Stimulated activated CD8-positive, alpha-beta memory T cell treated with anti-CD3 and anti-CD28 coated beads, Interleukin-12 subunit alpha, Interleukin-12 subunit beta, amount 100 ng/mL, for 4 hours (primary cell): Measurements from ENCODE around the gene NLK.
"Not testable (repeated sequence)": the region's sequence is repeated elsewhere in the genome, so short reads cannot be mapped to it uniquely, and the experiment has no call there.

Source experiments
- DNase-seq: peaks from one replicate; pipeline ENCODE4 v3.0.0-alpha.2; 2020; ENCODE audit warnings: low read depth

Gene NLK

GRCh38 chr17:28042657-28042720, at the start of gene NLK:
NLK (plus strand) TSS chr17:28042677; CDS start chr17:28042874, 197 bp downstream.
- DNase-seq: no peak

GRCh38 chr17:27993161-27993695, 49.2 kb upstream of the NLK start:
- DNase-seq: no peak

DNA sequence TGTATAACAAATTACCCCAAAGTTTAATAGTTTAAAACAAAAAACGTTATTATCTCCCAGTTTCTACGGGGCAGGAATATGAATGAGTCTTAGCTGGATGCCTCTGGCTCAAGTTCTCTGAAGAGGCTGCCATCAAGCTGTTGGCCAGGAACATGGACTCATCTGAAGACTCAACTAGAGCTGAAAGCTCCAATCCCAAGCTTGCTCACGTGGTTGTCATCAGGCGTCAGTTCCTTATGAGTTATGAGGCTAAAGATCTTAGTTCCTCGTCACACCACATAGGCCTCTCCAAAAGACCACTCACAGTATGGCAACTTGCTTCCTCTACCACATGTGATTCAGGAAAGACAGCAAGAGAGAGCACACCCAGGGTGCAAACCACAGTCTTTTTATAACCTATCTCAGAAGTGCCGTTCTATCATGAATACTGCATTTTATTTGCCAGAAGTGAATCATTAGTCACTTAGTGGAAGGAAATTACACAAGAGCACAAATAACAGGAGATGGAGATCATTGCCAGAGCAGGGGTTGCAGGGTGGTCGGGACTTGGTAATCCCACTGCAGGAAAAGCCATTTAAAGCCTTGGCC, 48.7 kb upstream of the NLK start:
- DNase-seq: no peak

DNA sequence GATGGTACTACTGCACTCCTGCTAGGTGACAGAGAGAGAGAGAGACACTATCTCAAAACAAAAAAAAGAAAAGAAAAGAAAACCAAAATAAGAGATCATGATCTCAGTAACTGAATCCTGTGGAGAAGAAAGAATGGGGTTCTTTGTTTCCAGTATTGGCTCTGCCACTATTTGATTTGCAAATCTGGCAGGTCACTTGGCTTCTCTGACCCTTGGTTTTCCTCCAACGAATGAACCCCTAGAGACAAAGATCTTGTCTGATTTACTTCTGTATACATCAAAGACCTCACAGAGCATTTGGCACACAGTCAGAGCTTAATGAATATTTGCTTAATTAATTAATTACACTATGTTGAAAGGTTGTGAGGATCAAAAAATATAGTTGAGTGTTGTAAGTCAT, 47.9 kb upstream of the NLK start:
- no peak for DNase-seq

GRCh38 chr17:27995554-27995953, 46.9 kb upstream of the NLK start:
- no peak for DNase-seq

GRCh38 chr17:27996202-27997043, 46.1 kb upstream of the NLK start:
- DNase-seq: no peak

DNA sequence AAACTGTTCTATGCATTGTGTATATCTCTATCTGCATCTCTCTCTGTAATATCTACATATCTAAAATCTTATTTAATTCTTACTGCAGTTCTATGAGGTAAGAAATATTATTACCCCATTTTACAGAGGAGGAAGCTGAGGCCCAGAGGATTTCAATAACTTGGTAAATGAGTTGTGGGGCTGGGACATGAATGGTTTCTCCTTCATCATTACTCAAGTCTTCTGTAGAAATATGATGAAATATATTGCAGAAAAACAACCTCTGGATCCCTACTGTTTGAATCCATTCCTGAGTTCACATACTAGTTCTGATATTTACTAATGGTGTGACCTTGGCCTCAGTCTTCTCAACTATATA, 45.5 kb upstream of the NLK start:
- no peak for DNase-seq

DNA sequence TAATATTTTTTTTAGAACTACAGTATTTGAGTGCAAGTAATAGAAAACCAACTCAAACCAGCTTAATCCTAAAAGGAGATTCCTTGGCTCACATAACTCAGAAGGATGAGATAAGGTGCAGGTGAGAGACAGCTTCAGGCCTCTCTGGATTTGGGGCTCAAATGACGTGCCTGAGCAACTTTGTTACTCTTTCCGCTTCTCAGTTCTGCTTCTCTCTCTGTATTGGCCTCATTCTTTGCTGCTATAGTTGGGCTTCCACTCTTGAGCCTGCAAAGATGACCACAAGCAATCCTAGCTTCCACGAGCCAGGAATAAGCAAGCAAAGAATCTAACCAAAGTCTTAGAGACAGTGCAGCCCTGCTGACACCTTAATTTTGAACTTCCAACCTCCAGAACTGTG, 45.0 kb upstream of the NLK start:
- no peak for DNase-seq

GRCh38 chr17:28001149-28001548, 41.3 kb upstream of the NLK start:
- no peak for DNase-seq

DNA sequence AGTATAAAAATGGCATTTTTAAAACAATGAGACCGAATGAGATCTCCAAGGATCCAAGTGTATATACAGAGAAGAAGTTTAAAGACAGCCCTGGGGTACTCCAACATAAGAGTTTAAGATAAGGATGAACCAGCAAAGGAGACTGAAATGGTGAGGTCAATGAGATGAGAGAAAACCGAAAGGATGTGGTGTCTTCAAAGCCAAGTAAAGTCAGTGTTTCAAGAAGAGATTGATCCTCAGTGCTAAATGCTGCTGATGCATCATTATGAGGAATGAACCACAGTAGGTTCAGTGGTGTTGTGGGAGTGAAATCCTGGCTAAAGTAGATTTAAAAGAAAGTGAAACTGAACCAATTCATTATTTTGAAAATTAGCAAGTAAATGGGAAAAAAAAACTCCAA, 38.1 kb upstream of the NLK start:
- no peak for DNase-seq

DNA sequence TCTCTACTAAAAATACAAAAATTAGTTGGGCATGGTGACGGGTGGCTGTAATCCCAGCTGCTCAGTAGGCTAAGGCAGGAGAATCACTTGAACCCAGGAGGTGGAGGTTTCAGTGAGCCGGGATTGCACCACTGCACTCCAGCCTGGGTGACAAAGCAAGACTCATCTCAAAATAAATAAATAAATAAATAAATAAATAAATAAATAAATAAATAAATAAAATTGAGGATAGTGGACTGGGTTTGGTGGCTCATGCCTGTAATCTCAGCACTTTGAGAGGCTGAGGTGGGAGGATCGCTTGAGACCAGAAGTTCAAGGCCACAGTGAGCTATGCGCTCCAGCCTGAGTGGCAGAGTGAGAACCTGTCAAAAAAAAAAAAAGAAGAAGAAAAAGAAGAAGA, 34.6 kb upstream of the NLK start:
- not testable (repeated sequence) for DNase-seq

GRCh38 chr17:28008513-28008912, 34.0 kb upstream of the NLK start:
- DNase-seq: no peak

- DNase-seq: no peak
These were observed 32.1 kb upstream of the NLK start for GRCh38 chr17:28010406-28010805.

DNA sequence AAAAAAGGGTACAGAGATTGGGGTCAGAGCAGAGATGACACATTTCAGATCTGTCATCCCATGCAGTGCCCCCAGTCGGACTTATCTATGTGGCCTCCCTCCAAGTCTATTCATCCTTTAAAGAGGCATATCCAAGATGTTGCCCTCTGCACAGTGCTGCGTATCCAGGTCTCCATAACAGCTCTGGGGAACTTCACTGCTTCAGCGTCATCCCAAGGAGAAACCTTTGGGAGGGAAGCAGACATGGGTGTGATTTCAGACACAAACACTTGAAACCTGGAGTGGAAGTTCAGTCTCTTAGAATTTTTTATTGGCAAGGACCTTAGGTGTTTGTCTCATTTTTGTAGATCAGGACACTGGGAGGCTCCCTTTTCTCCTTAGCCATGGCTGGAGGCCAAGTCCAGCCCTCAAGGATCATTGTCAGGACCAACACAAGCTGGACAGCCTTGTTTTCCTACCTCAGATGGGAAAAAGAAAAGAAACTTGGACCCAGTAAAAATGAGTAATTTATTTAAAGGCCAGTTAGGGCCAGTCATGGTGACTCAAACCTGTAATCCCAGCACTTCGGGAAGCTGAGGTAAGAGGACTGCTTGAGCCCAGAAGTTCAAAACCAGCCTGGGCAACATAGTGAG, 23.9 kb upstream of the NLK start:
- DNase-seq: no peak

GRCh38 chr17:28020515-28020914, 22.0 kb upstream of the NLK start:
- DNase-seq: no peak

- DNase-seq: no peak
These were observed 13.4 kb upstream of the NLK start for GRCh38 chr17:28029044-28029443.

DNA sequence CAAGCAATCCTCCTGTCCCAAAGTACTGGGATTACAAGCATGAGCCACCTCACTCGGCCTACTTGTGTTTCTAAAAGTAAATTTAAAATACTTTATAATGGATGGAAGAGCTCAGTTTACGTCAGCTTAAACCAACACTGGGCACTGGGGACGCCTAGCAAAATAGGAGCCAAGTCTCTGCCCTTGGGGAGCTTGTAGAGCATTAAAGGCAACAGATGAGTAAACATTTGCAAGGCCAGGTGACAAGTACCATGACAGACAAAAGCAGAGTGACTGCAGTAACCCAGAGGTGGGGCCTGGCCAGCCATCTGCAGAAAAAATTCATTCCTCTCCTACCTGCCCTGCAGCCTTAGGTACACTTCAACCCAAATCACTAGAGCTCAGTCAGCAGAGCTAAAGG, 12.1 kb upstream of the NLK start:
- no peak for DNase-seq

GRCh38 chr17:28031174-28031573, 11.3 kb upstream of the NLK start:
- DNase-seq: no peak

DNA sequence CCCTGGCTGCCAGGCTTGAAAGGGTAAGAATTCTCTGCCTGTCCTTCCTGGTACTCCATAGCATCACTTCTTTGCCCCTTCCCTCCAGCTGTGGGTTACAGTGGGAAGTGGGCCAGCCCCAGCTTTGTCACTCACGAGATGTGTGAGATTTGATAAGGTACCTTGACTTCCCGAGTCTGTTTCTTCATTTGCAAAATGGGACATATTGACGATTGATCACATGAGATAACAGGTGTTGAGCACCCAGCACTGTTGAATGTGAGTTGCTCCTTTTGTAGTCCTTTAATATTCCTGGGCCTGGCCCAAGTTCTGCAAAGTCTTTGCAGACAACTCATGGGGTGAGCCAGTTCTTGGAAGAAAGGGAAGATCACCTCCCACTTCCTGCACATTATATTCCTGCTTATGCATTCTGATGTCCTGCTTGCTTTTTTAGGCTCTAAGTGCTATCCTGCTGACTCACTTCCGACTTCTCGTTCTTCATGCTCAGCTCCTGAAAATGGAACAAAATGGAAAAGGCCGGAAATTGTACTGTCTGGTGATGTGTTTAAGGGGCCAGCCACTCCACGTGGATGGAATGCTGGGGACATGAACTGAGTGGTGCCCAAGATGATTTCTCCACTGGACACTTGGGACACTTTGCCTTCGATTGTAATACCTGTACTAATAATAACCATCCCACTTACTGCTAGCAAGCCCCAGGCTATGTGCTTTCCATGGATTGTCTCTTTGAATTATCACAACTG, 8.3 kb upstream of the NLK start:
- DNase-seq: no peak

DNA sequence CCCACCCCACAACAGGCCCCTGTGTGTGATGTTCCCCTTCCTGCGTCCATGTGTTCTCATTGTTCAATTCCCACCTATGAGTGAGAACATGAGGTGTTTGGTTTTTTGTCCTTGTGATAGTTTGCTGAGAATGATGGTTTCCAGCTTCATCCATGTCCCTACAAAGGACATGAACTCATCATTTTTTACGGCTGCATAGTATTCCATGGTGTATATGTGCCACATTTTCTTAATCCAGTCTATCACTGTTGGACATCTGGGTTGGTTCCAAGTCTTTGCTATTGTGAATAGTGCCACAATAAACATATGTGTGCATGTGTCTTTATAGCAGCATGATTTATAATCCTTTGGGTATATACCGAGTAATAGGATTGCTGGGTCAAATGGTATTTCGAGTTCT, 7.0 kb upstream of the NLK start:
- not testable (repeated sequence) for DNase-seq

GRCh38 chr17:28035884-28036283, 6.6 kb upstream of the NLK start:
- not testable (repeated sequence) for DNase-seq

GRCh38 chr17:28038802-28039201, 3.7 kb upstream of the NLK start:
- no peak for DNase-seq

GRCh38 chr17:28039251-28039650, 3.2 kb upstream of the NLK start:
- no peak for DNase-seq
